ENCODE data around the gene CFAP92.

- TF ChIP-seq POLR2AphosphoS5 (IDR thresholded peaks at IDR 0.05; ENCODE audit: low read depth, low read length) (no peak), TAF1 (IDR thresholded peaks at IDR 0.05; ENCODE audit: borderline replicate concordance, low read depth, low read length) (no peak), POLR2A (IDR thresholded peaks at IDR 0.05; ENCODE audit: low read depth, low read length) (no peak)
Measured at GRCh38 chr3:129009266-129009665, 15.4 kb upstream of the CFAP92 start.

Measured in GM12892 (cell line).